HG03095 (cell line): ENCODE results near the gene PPFIA2.

Source experiments
- ATAC-seq: cut with Tn5 transposase; IDR thresholded peaks from one replicate; pipeline ENCODE4 v1.9.1; 2021; ENCODE audit warnings: moderate library complexity; ENCODE audit not compliant: unreplicated experiment

PPFIA2 gene

DNA sequence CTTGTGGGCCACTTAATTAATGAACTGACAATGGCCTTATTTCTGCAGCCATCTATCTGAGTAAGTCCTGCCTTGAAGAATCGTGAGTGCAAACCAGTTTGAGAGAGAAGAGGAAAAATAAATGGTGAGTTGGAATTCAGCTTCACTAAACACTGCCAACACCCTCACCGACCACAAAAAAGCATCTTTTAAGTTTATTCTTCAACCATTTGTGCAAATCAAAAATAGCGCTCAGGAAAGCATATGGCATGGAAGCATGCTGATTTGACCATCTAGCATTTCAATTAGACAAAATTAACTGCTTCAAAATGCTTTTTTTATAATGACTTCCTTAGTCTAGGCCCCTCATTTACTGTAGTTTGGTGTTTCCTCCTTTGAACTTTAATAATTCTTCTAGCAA lies 294.0 kb downstream of the PPFIA2 start:
- no peak for ATAC-seq

DNA sequence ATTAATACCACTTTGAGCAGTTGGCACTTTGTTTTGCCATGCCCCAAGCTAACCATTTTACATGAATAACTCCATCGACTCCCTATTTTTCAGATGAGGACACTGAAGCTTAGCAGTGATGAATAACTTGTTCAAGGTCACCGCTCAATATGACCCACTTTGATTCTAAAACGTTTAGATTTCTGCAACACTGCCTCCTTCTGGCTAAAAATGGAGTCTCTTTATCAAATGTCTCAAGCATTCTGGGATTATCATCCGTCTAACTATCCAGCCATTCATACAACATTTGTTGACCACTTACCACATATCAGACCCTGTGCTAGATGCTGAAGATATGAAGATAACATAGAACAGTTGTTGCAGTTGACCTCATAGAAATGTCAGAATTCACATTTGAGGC lies 298.0 kb downstream of the PPFIA2 start:
- ATAC-seq = no peak

DNA sequence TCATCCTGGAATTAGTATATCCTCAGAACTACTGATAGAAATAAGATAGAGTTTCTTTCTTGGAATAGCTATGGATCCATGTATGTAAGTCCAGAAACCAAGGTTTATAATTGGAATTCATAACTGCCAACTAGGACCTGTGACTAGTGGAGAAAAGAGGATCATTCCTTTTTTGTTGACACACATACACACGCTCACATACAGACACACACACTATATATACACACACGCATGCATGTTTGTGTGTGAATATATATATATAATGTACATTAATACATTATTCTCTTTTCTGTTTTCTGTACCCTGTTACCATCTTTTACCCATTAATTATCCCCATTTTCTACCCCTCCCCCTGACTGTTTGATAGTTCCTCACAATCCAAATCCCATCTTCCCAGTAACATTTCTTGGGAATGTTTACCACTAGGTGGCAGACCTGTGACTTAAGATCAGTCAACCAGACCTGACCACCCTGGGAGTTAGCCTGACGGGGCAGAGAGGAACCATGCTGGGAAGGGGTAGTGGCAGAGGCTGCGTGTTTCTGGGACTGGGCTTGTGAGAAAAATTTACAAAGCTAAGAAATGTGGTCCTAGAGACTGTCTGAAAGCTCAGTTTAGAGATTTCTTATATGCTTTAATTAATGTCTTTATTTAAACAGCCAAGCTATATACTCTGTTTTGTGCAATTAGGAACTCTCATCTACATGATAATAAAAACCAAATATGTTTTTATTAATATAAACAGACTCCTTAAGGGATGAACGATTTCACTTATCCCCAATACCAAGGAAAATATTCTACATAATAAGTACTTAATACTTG lies 308.0 kb downstream of the PPFIA2 start:
- ATAC-seq = no peak

DNA sequence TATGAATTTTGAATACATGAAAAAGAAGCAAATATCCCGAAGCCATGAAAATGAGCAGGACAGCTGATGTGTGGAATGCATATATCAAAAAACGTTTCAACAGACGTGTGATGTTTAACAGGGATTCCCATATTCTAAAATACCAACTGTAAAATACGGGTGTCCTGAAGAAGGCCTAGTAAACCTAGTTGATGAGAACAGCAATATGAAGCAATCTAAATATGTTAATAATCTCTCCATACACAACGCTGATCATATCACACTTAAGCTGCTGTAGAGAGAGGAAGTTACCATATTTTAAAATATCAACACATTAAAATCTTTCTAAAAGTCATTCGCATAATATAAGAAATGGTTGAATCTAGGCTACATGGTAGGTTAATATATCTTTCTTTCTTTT lies 317.5 kb downstream of the PPFIA2 start:
- no peak for ATAC-seq

DNA sequence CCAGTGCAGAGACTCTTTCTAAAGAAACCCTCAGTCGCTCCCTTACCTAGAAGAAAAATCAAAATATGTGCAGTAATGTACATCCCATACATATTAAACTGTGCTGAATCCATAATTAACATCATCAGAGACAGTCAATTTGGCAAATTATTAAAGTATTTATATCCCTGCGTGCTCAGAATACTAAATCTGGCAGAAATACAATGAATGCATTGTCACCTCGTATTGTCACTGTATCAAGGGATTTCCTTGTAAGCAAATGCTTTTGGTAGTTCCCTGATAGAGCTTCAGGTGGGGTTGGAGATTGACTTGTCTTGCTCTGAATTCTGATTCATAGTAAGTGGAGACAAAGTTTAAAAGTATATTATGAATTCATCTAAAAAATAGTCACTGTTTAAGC lies 319.1 kb downstream of the PPFIA2 start:
- no peak for ATAC-seq

DNA sequence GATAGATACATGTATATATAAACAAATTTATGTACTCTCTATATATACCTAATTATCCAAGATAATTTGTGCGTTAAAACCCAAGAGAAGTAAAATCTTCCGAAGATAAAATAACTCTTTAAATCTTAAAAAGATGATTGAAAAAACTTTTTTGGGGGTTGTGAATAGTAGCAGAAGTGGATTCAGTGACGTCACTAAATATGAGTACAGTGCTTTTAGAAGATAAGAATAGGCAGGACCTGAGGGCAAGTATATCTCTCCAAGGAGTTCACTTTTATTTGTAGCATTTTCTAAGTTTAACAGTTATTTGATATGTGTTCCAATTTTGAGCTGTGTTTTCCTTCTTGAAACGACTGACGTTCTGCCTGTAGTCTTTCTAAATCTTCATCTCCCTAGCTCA lies 319.8 kb downstream of the PPFIA2 start:
- no peak for ATAC-seq

DNA sequence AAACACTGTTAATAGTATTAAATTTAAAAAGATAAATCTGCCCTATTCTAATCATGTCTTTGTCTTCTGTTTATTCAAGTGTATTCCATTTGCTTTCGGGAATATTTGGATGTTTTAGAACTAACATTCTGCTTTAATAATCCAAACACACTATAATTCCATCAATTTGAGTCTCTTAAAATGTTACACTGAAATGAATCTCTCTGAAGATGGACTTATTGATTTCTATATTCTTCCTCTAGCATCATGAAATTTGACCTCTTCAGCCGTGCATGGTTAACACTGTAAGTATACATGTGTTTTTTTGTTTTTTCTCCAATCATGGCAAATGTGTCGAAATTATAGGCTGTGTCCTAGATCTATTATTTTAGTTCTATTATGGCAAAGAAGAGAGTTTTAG lies 342.1 kb downstream of the PPFIA2 start:
- no peak for ATAC-seq

DNA sequence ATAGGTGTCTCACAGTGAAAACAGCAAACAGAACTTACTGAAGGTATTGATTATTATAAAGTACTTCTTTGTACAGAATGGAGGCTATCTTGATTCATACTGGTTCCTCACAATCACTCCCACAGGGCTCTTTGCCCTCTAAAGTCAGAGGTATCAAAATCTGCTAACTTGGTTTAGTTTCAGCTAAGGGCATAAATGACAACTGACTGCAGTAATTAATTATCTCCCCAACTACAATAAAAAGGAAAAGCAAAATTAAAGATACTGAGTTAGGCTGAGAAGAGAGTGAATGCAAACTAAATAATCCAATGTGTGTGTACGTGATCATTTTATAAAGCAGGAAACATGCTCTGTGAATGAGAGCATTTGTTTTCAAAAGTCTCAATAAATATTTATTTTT lies 342.6 kb downstream of the PPFIA2 start:
- no peak for ATAC-seq

DNA sequence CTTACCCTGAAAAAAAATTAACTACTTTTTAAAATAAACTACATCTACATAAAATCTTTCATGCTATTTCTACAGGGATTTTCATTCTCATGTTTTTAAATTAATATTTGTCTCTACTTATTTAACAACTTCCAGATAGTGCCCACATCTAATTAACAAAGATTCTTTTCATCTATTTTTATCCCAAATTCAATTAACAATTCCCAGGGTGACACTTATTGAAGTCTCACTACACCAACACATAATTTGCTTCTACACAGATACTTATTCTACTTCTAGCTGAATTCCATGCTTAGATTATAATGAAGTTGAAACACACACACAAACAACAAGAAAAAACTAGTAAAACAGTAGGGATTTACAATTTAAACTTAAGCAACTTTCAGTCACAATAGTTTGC lies 344.7 kb downstream of the PPFIA2 start:
- ATAC-seq = no peak

DNA sequence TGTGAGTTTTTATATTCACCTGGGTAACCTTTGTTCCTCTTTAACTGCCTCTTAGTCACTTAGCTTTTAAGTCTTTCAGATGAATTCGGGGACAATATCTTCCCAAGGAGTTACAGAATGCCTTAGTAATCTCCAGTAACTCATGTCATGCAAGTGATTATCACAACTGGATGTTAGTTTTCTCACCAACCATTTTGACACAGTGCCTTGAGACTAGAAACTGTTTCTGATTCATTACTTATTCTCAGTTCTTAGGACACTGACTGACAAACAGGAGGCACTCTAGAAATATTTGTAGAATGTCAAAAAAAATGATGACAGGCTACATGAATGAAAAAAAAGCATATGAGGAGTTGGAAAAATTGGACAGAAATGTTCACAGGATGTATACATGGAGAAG lies 346.2 kb downstream of the PPFIA2 start:
- no peak for ATAC-seq

DNA sequence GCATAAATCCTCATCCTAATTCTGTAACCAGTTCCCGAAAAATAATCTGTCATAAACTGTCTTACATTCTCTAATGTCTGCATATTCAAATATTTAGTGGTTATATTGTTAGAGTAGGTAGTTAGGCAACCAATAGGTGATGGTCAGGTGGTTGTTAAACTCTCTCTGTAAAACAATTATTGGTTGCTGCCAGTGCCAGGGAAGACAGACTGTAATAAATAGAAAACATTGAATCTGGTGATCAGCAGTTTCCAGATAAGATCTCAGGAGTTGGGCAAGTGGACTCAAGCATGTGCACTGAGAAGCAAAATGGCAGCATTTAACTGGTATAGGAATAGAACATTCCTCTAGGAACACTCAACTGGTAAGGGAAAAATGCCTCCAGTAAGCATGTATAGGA lies 355.8 kb downstream of the PPFIA2 start:
- ATAC-seq = no peak

DNA sequence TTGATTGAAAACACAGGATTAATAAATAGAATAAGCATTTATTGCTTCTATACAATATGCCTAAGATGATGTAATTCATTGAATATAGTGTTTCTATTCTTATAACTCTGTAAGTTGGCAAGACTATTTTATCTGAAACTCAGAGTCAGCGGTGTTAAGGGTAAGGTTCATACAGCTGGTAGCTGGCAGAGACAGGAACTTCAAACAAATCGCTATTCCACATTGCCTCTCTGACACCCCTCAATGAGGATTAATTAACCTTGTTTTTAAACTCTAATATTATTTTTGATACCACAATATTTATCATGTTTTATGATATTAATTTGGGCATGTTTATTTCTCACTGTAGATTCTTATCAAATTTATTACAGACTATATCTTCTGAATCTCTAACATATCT lies 357.9 kb downstream of the PPFIA2 start:
- no peak for ATAC-seq

DNA sequence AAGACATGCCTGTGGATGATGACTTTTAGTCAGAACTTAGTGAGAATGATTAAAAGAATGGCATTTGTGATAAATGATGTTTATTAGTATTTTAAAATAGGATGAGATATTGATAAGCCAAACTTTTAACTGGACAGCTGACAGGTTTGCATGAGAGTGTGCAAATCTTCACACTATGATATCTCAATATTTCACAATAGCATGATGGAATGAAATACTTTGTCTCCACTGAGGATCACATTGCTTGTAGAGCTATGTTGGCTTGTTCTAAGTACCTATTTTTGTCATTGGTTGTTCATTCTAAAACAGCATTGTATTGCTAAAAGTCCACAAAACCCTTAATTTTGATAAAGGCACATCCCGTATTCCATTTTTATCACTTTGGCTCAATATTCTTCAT lies 359.1 kb downstream of the PPFIA2 start:
- no peak for ATAC-seq

DNA sequence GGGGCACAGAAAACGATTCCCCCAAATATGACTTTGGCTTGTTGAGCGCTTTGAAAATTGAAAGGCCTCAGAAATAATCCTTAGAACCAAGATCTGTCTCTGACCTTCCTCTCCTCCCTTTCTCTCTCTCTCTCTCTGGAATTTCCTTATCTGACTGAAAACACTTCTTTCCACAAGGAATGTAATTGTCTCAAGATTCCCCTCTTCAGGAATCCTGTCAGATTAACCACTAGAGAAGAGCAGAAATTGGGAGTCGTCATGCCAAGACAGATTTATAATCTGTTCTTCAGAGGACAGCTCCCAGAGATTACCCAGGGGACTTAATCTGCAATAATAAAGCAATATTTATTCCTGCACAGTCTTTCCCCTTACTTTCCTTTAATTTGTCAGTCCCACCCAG lies 363.7 kb downstream of the PPFIA2 start:
- ATAC-seq = no peak

DNA sequence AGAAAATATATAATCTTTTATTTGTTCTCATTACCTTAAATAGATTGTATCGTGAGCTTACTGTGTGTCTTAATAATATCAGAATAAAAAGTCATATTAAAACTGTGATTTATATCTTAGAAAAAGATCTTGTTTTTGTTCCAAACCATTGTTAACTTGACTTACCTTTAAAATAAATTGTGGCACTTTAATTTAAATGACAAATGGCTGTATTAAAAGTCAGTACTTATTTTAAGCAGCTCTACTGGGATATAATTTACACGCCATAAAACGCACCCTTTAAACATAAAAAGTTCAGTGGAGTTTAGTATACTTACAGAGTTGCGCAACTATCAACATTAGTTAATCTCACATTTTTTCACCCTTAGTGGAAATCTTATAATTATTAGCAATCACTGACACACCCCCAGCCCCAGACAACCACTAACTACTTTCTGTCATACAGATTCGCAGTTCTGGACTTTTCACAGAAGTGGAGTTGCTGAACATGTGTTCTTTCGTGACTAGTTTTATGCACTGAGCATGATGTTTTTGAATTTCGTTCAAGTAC lies 369.5 kb downstream of the PPFIA2 start:
- ATAC-seq = no peak

DNA sequence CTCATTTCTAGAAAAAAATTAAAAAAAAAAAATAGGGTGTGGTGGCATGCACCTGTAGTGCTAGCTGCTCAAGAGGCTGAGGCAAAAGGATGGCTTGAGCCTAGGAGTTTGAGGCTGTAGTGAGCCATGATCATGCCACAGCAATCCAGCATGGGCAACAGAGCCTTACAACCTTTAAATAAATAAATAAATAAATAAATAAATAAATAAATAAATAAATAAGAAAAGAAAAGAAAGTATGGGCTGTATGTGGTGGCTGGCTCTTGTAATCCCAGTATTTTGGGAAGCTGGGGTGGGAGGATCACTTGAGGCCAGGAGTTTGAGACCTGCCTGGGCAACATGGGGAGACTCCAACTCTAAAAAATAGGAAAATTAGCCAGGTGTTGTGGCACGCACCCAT lies 373.0 kb downstream of the PPFIA2 start:
- ATAC-seq = no peak

DNA sequence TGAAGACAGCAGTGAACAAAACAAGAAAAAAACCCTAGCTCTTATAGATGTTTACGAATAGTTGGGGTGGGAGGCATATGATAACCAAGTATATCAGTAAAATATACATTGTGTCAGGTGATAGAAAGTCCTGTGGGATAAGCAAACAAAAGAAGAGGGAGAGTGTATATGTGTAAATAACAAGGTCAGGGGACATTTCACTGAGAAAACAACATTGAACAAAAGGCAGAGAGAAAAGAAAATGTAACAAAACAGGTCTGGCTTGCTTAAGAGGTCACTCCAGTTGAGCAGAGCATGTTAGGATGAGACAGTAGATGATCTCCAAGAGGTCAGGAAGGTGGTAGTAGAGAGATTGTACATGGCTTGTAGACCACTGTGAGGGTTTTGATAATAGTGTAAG lies 377.2 kb downstream of the PPFIA2 start:
- no peak for ATAC-seq

DNA sequence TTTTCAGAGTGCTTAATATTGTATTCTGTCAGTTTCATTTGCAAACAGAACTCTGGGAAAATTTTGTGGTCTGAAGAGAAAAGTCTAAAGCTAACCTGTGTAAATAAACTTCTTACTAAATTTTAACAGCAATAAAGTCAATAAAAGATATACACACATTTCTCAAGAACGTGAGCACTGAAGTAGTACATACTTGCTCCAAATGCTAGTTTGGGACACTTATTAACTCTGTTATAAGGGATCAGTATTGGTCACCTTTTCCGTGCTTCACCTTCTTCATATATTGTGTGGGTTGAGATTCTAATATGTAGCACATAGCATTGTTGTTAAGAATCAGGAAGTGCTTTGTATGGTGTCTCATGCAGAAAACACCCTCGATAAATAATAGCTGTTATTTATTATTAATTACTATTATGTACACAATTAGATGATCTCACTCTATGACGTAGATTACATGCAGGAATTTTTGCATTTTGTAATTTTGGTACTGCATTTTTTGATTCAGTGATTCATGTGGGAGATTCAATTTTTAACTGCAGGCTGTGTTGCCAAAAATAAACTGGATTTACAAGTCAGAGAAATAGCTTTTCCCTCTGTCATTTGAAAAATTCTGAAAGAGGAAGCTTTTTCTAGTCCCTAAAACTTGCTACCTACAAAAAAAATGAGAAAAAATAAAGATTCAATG lies 380.4 kb downstream of the PPFIA2 start:
- ATAC-seq = no peak

DNA sequence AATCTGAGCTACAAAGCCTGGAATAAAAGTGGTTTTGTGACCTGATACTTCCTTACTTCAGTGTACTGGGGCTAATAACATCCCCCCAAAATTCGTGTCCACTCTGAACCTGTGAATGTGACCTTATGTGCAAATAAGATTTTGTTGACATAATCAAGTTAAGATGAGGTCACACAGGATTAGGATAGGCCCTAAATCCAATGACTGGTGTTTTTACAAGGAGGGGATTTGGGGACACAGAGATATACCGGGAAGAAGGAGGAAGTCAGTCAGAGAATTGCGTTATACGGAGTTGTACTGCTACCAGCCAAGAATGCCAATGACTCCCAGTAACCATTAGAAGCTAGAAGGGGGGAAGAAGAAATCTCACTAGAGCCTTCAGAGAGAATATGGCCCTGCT lies 381.4 kb downstream of the PPFIA2 start:
- ATAC-seq = no peak

DNA sequence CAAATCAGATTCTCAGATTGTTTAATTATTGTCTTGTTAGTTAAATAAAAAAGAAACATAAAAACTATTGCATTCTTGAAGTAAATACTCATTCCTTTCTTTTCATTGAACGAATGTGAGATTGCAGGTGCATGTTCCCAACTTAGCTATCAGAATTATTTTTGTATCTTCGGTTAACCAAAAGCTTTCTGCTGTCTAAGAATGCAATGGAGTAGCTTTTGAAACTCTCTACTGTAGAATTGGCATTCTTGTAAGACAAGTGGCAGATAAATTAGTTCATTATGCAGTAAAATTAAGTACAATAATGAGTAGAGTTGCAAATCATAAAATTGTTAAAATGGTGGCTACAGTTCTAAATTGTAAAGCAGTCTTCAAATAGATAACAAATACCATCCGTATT lies 383.2 kb downstream of the PPFIA2 start:
- no peak for ATAC-seq

DNA sequence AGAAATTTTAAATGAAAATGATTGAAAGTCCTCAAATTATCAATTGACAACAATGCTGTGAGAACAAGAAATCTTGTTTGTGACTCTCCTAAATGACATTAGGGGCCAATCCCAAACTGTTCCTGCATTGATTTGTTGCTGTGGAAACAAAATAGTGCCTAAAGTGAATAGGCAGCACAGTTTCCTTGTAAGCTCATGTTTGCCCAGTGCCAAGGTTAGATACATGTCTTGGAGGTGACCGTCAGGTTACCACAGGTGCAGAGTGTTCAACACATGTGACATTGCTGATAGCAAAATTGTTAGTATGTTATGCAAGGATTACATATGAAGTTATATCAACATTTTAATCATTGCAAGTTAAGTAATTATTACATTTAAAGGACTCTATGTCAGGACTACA lies 388.7 kb downstream of the PPFIA2 start:
- ATAC-seq = no peak

DNA sequence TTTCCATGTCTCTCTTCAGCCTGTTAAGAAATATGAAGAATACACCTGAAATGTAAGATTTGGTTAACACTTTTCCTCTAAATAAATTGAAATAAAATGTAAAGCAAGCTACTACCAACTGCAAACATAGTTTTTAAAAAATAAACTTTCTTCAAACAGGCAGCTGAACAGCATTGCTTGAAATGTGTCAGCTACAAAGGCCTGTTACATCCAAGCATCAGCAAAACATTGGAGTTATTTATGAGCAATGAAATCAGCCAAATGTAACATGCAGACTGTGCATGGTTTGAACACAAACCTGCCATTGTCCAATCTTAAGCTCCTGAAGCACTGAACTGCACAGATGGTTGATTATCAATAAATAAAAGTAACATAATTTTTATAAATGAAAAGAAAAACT lies 390.0 kb downstream of the PPFIA2 start:
- ATAC-seq = no peak
